Gastrocnemius medialis (tissue), 4 donors: Measurements from ENCODE around the gene LRG1.

Experiments used
- POLR2A ChIP-seq, 2 donors: fragments of 450-650 bp; IDR thresholded peaks; one replicate each; pipeline ENCODE4 v1.6.1; 2017; ENCODE audit warnings: antibody characterized with exemption in 2 of 2, mild to moderate bottlenecking in 2 of 2, moderate library complexity in 2 of 2
- TF ChIP-seq, protein P1 (sequence below), 5 experiments: fragments of 450-650 bp in 3 of 5; fragments of 200-600 bp in 2 of 5; sonication (generic) in 2 of 5; IDR thresholded peaks in 4 of 5; conservative IDR thresholded peaks in 1 of 5; 1 replicate in 4 of 5; 2 replicates in 1 of 5; pipeline ENCODE4 v1.5.1; 2016 to 2019; ENCODE audit warnings: antibody characterized with exemption in 5 of 5, mild to moderate bottlenecking in 3 of 5, moderate library complexity in 3 of 5

DNA sequence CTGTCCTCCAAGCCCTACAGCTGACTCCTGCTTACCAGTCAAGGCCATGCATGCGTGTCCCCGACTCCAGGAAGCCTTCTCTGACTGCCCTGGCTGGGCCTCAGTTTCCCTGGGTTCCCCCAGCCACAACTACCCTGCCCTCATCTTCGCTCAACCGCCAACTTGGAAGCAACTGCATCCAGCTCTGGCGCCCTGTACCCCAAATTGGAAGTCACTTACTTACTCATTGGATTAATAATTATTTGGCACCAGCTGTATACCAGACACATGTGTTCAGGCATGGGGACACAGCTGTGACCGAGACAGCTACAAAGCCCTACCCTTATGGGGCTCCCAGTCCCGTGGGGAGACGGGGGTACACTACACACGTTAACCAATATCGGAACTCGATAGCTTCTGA is 30.6 kb upstream of the LRG1 start:
- TF ChIP-seq, protein P1, sequence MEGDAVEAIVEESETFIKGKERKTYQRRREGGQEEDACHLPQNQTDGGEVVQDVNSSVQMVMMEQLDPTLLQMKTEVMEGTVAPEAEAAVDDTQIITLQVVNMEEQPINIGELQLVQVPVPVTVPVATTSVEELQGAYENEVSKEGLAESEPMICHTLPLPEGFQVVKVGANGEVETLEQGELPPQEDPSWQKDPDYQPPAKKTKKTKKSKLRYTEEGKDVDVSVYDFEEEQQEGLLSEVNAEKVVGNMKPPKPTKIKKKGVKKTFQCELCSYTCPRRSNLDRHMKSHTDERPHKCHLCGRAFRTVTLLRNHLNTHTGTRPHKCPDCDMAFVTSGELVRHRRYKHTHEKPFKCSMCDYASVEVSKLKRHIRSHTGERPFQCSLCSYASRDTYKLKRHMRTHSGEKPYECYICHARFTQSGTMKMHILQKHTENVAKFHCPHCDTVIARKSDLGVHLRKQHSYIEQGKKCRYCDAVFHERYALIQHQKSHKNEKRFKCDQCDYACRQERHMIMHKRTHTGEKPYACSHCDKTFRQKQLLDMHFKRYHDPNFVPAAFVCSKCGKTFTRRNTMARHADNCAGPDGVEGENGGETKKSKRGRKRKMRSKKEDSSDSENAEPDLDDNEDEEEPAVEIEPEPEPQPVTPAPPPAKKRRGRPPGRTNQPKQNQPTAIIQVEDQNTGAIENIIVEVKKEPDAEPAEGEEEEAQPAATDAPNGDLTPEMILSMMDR (IDR thresholded peaks at IDR 0.05 in 4 of 5, conservative IDR thresholded peaks at IDR 0.05 in 1 of 5), result no peak
- TF ChIP-seq POLR2A (IDR thresholded peaks at IDR 0.05), result no peak
